IMR-90 (cell line): ENCODE measurements around the gene AFM. TPM values are rescaled to one million over a fixed set of nuclear protein-coding genes. Genes with fewer than 3 reads are reported as not detected.

ENCODE experiments used
- ATAC-seq: fragments of 200-7000 bp; cut with Tn5 transposase; 2 replicates; pipeline ENCODE4 v1.9.1; 2020; ENCODE audit warnings: low read depth, mild to moderate bottlenecking, moderate library complexity
- BruUV-seq: library from RNA; stranded (reverse); fragments of 400-500 nt; replicated peaks from 2 replicates; lab custom pipeline; 2021; lab: Mats Ljungman, UMichigan
- CTCF ChIA-PET: fragments of 300-600 bp; formaldehyde crosslinking; extraction: SDS; loops from one replicate; lab custom pipeline; 2021; ENCODE audit warnings: antibody characterized with exemption; lab: Yijun Ruan, JAX
- POLR2A ChIA-PET: fragments of 300-600 bp; sonication (Branson Sonifier 250); formaldehyde crosslinking; loops from one replicate; lab custom pipeline; 2022; ENCODE audit warnings: antibody characterized with exemption; ENCODE audit not compliant: unreplicated experiment; lab: Charles Lee
- DNase-seq: peaks from one replicate; pipeline ENCODE4 v3.0.0; 2013
- H2AFZ ChIP-seq: replicated peaks from 2 replicates; pipeline ENCODE3; 2013; ENCODE audit warnings: low read length, mild to moderate bottlenecking; ENCODE audit not compliant: poor library complexity
- H2AK5ac ChIP-seq: 2 replicates; pipeline ENCODE4 v1.6.1; 2013; ENCODE audit warnings: low read depth, low read length, inconsistent platforms
- H2AK9ac ChIP-seq: replicated peaks from 2 replicates; pipeline ENCODE3; 2013; ENCODE audit warnings: mild to moderate bottlenecking, low read depth, low read length, moderate library complexity; ENCODE audit not compliant: poor library complexity
- H2BK120ac ChIP-seq: 2 replicates; pipeline ENCODE4 v1.6.1; 2013; ENCODE audit warnings: low read depth, low read length, inconsistent platforms
- H2BK15ac ChIP-seq: 3 replicates; pipeline ENCODE4 v1.6.1; 2013; ENCODE audit warnings: low read depth, low read length, inconsistent platforms
- H2BK20ac ChIP-seq: 2 replicates; pipeline ENCODE4 v1.6.1; 2013; ENCODE audit warnings: low read depth, mild to moderate bottlenecking, inconsistent platforms, low read length, moderate library complexity
- H2BK5ac ChIP-seq: 2 replicates; pipeline ENCODE4 v1.6.1; 2013; ENCODE audit warnings: mild to moderate bottlenecking, low read depth, low read length, inconsistent platforms; ENCODE audit not compliant: poor library complexity, severe bottlenecking
- H3K14ac ChIP-seq: replicated peaks from 2 replicates; pipeline ENCODE4 v1.6.1; 2013; ENCODE audit warnings: low read depth, low read length, inconsistent platforms
- H3K18ac ChIP-seq: 2 replicates; pipeline ENCODE4 v1.6.1; 2013; ENCODE audit warnings: low read depth, low read length, control low read depth
- H3K23ac ChIP-seq: 2 replicates; pipeline ENCODE4 v1.6.1; 2013; ENCODE audit warnings: low read depth, low read length, inconsistent platforms
- H3K27ac ChIP-seq: 2 replicates; pipeline ENCODE4 v1.5.1; 2013; ENCODE audit warnings: mild to moderate bottlenecking, control low read depth, low read length; ENCODE audit not compliant: insufficient read depth
- H3K27me3 ChIP-seq: 2 replicates; pipeline ENCODE4 v1.6.1; 2013; ENCODE audit warnings: low read length; ENCODE audit not compliant: control insufficient read depth, insufficient read depth
- H3K36me3 ChIP-seq: 2 replicates; pipeline ENCODE4 v1.6.1; 2013; ENCODE audit warnings: low read length, mixed read lengths; ENCODE audit not compliant: control insufficient read depth, insufficient read depth
- H3K4ac ChIP-seq: 2 replicates; pipeline ENCODE4 v1.6.1; 2013; ENCODE audit warnings: low read depth, low read length, inconsistent platforms
- H3K4me1 ChIP-seq: 2 replicates; pipeline ENCODE4 v1.6.1; 2013; ENCODE audit warnings: low read length, mixed read lengths; ENCODE audit not compliant: control insufficient read depth, insufficient read depth
- H3K4me2 ChIP-seq: 2 replicates; pipeline ENCODE4 v1.6.1; 2013; ENCODE audit warnings: low read depth, mild to moderate bottlenecking, control low read depth, low read length, moderate library complexity
- H3K4me3 ChIP-seq: 2 replicates; pipeline ENCODE4 v1.5.1; 2013; ENCODE audit warnings: low read depth, mild to moderate bottlenecking, control low read depth, low read length, moderate library complexity; ENCODE audit not compliant: insufficient read depth
- H3K56ac ChIP-seq: 2 replicates; pipeline ENCODE4 v1.6.1; 2013; ENCODE audit warnings: low read length, inconsistent platforms; ENCODE audit not compliant: insufficient read depth; ENCODE audit errors: extremely low read depth
- H3K79me1 ChIP-seq, 2 experiments: 2 replicates each; pipeline ENCODE4 v1.6.1; 2013; ENCODE audit warnings: low read length in 2 of 2, inconsistent platforms in 1 of 2, low read depth in 1 of 2
- H3K9ac ChIP-seq: 2 replicates; pipeline ENCODE4 v1.6.1; 2013; ENCODE audit warnings: low read depth, low read length, control low read depth
- H3K9me1 ChIP-seq: 2 replicates; pipeline ENCODE4 v1.6.1; 2013; ENCODE audit warnings: low read length, inconsistent platforms; ENCODE audit not compliant: insufficient read depth
- H3K9me3 ChIP-seq: 2 replicates; pipeline ENCODE4 v1.6.1; 2013; ENCODE audit warnings: low read length; ENCODE audit not compliant: control insufficient read depth, insufficient read depth
- H4K20me1 ChIP-seq: 2 replicates; pipeline ENCODE4 v1.6.1; 2013; ENCODE audit warnings: low read length, inconsistent platforms; ENCODE audit not compliant: insufficient read depth
- H4K5ac ChIP-seq: 2 replicates; pipeline ENCODE4 v1.6.1; 2013; ENCODE audit warnings: mild to moderate bottlenecking, low read depth, low read length, control low read depth
- H4K8ac ChIP-seq, 2 experiments: 2 replicates each; pipeline ENCODE4 v1.6.1; 2013; ENCODE audit warnings: low read depth in 2 of 2, low read length in 2 of 2, control low read depth in 1 of 2, inconsistent platforms in 1 of 2
- H4K91ac ChIP-seq: 2 replicates; pipeline ENCODE4 v1.6.1; 2013; ENCODE audit warnings: low read depth, low read length, inconsistent platforms; ENCODE audit not compliant: insufficient read depth
- BHLHE40 ChIP-seq: fragments of 150-350 bp; IDR thresholded peaks from 2 replicates; pipeline ENCODE4 v1.6.1; 2016; ENCODE audit warnings: mild to moderate bottlenecking, low read depth, low read length
- CHD1 ChIP-seq: IDR thresholded peaks from 2 replicates; pipeline ENCODE4 v1.6.1; 2012; ENCODE audit warnings: low read depth, low read length, improper control_type of control experiment
- MAFK ChIP-seq: IDR thresholded peaks from 2 replicates; pipeline ENCODE4 v1.6.1; 2012; ENCODE audit warnings: low read depth, low read length, improper control_type of control experiment
- MAZ ChIP-seq: IDR thresholded peaks from 2 replicates; pipeline ENCODE4 v1.6.1; 2012; ENCODE audit warnings: low read depth, mild to moderate bottlenecking, low read length, improper control_type of control experiment, moderate library complexity, borderline replicate concordance
- RCOR1 ChIP-seq: IDR thresholded peaks from 2 replicates; pipeline ENCODE4 v1.6.1; 2012; ENCODE audit warnings: mild to moderate bottlenecking, low read length, improper control_type of control experiment; ENCODE audit not compliant: insufficient replicate concordance
- RFX5 ChIP-seq: IDR thresholded peaks from 2 replicates; pipeline ENCODE4 v1.8.0; 2012; ENCODE audit warnings: low read depth, mild to moderate bottlenecking, low read length, moderate library complexity
- WGBS, 2 experiments: methylation state at CpG; one replicate each; pipeline versions ENCODE4 v1.1.5 to v1.1.7; 2013; ENCODE audit warnings: missing lambda C conversion rate in 2 of 2; ENCODE audit not compliant: insufficient read length in 1 of 2; ENCODE audit errors: extremely low coverage in 2 of 2; 5-methylcytosine and 5-hydroxymethylcytosine counted together
- dilution Hi-C: fragments of 300-500 bp; cut with HindIII; formaldehyde crosslinking; loops from one replicate; pipeline ENCODE4 v1.14.3; 2018; ENCODE audit warnings: low sequenced_read_pairs; ENCODE audit not compliant: unreplicated experiment
- in situ Hi-C: fragments of 300-500 bp; cut with MboI; formaldehyde crosslinking; loops from 3 replicates; pipeline ENCODE4 v1.14.3; 2019; ENCODE audit warnings: low sequenced_read_pairs, inconsistent platforms, mixed read lengths
- intact Hi-C: fragments of 100-400 bp; cut with micrococcal nuclease; formaldehyde crosslinking; loops from 2 replicates; pipeline ENCODE4 v1.10.0; 2022
- polyA plus RNA-seq, 3 experiments: library from polyadenylated mRNA; depleted of rRNA; stranded (reverse); fragments of >200 nt; gene quantifications; 2 replicates each; pipeline ENCODE4 v1.2.3, GENCODE V29; 2012; ENCODE audit warnings: low replicate concordance in 1 of 3
- total RNA-seq: library from RNA; depleted of rRNA; stranded (reverse); fragments of >200 nt; gene quantifications from 2 replicates; pipeline ENCODE4 v1.2.3, GENCODE V29; 2012
- TF ChIP-seq, protein P1 (sequence below): fragments of 150-350 bp; IDR thresholded peaks from 2 replicates; pipeline ENCODE4 v1.6.1; 2017; ENCODE audit warnings: mild to moderate bottlenecking, antibody characterized with exemption, low read length, low read depth
- TF ChIP-seq, protein P2 (sequence below): fragments of 150-350 bp; IDR thresholded peaks from 2 replicates; pipeline ENCODE4 v1.6.1; 2016; ENCODE audit warnings: low read depth, mild to moderate bottlenecking, low read length, moderate library complexity, borderline replicate concordance
- TF ChIP-seq, protein P3 (sequence below): conservative IDR thresholded peaks from 2 replicates; pipeline ENCODE4 v1.5.1; 2012; ENCODE audit warnings: mild to moderate bottlenecking, low read depth, low read length, improper control_type of control experiment

AFM gene
- total and polyA plus RNA-seq, 2 of the 4 experiments (the other 2 are of a cell fraction) = not detected

DNA sequence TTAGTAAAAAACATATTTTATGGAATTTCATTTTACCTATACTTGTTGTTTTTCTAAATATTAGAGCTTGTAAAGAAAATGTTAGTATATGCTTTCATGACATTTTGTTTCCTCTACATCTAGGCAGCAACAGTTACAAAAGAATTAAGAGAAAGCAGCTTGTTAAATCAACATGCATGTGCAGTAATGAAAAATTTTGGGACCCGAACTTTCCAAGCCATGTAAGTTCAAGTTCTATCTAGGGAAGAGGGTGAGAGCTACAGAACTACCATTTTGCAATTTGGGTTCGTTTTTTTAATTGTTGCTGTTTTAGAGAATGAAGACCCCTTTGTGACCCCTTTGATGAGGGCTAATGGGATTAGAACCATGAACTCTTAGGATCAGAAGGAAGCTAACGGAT, 38.3 kb upstream of the AFM start:
- DNase-seq (no peak), ATAC-seq (no peak)
- no peak overlapping the region for H2AK5ac ChIP-seq
- CTCF ChIA-PET = interaction anchor here (1.0 kb wide), 1 partner anchor 101 kb away, joined by 3 read pairs; no protein-coding TSS in a partner anchor
- in situ Hi-C loops = no loop called here
- no peaks in the 10 kb centered on the region for H3K9me3 ChIP-seq
- no peak overlapping the region for H2BK15ac ChIP-seq
- H4K8ac ChIP-seq = no peak overlapping the region
- no peak overlapping the region for H2AK9ac ChIP-seq
- H4K91ac ChIP-seq = no peak overlapping the region
- H2BK20ac ChIP-seq = no peak overlapping the region
- H3K4me3 ChIP-seq = no peak overlapping the region
- H3K27me3 ChIP-seq = peaks cover 2% of the 10 kb centered on the region; the same call in 1 of the 2 replicates
- BruUV-seq = no TSS peak
- no peak overlapping the region for H3K4ac ChIP-seq
- H3K23ac ChIP-seq = no peak overlapping the region
- TF ChIP-seq, protein P1, sequence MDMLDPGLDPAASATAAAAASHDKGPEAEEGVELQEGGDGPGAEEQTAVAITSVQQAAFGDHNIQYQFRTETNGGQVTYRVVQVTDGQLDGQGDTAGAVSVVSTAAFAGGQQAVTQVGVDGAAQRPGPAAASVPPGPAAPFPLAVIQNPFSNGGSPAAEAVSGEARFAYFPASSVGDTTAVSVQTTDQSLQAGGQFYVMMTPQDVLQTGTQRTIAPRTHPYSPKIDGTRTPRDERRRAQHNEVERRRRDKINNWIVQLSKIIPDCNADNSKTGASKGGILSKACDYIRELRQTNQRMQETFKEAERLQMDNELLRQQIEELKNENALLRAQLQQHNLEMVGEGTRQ = no peak
- TF ChIP-seq BHLHE40 = no peak
- TF ChIP-seq RCOR1 = no peak
- no peak for TF ChIP-seq MAFK
- TF ChIP-seq, protein P2, sequence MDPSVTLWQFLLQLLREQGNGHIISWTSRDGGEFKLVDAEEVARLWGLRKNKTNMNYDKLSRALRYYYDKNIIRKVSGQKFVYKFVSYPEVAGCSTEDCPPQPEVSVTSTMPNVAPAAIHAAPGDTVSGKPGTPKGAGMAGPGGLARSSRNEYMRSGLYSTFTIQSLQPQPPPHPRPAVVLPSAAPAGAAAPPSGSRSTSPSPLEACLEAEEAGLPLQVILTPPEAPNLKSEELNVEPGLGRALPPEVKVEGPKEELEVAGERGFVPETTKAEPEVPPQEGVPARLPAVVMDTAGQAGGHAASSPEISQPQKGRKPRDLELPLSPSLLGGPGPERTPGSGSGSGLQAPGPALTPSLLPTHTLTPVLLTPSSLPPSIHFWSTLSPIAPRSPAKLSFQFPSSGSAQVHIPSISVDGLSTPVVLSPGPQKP = no peak
- no peak for TF ChIP-seq CHD1
- TF ChIP-seq RFX5 = no peak
- TF ChIP-seq MAZ = no peak
- TF ChIP-seq, protein P3, sequence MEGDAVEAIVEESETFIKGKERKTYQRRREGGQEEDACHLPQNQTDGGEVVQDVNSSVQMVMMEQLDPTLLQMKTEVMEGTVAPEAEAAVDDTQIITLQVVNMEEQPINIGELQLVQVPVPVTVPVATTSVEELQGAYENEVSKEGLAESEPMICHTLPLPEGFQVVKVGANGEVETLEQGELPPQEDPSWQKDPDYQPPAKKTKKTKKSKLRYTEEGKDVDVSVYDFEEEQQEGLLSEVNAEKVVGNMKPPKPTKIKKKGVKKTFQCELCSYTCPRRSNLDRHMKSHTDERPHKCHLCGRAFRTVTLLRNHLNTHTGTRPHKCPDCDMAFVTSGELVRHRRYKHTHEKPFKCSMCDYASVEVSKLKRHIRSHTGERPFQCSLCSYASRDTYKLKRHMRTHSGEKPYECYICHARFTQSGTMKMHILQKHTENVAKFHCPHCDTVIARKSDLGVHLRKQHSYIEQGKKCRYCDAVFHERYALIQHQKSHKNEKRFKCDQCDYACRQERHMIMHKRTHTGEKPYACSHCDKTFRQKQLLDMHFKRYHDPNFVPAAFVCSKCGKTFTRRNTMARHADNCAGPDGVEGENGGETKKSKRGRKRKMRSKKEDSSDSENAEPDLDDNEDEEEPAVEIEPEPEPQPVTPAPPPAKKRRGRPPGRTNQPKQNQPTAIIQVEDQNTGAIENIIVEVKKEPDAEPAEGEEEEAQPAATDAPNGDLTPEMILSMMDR = no peak
- H4K5ac ChIP-seq = no peak overlapping the region
- H3K36me3 ChIP-seq = no peaks in the 10 kb centered on the region
- H3K79me1 ChIP-seq = no peaks in the 10 kb centered on the region
- no peaks in the 10 kb centered on the region for H3K4me1 ChIP-seq
- no peak overlapping the region for H3K27ac ChIP-seq
- POLR2A ChIA-PET = no interaction called here
- no peaks in the 10 kb centered on the region for H3K9me1 ChIP-seq
- H2AFZ ChIP-seq = no peak overlapping the region
- no peaks in the 10 kb centered on the region for H4K20me1 ChIP-seq
- intact Hi-C loops = loop anchor here (10.0 kb wide), 1 partner anchor 212 kb away; no protein-coding TSS in a partner anchor
- no peak overlapping the region for H2BK5ac ChIP-seq
- no peak overlapping the region for H3K56ac ChIP-seq
- H3K9ac ChIP-seq = no peak overlapping the region
- H3K18ac ChIP-seq = no peak overlapping the region
- dilution Hi-C loops = no loop called here
- H3K14ac ChIP-seq = no peak overlapping the region
- whole genome bisulfite sequencing, 2 experiments = no CpG with 5 or more reads among the region's 3 CpGs
- H2BK120ac ChIP-seq = no peak overlapping the region
- no peak overlapping the region for H3K4me2 ChIP-seq
